WTC11 (cell line): Measurements from ENCODE around the gene DPH1. TPM values are rescaled to one million over a fixed set of nuclear protein-coding genes. Genes with fewer than 3 reads are reported as not detected.

Experiments used
- ATAC-seq: fragments of 200-7000 bp; cut with Tn5 transposase; 2 replicates; pipeline ENCODE4 v1.10.0; 2021; ENCODE audit warnings: mild to moderate bottlenecking, moderate library complexity
- CTCF ChIA-PET: fragments of 300-600 bp; sonication (Branson Sonifier 250); formaldehyde crosslinking; loops from one replicate; lab custom pipeline; 2021; ENCODE audit warnings: antibody characterized with exemption; lab: Charles Lee
- POLR2A ChIA-PET: fragments of 350-600 bp; sonication (Branson Sonifier 250); formaldehyde crosslinking; loops from one replicate; lab custom pipeline; 2021; ENCODE audit warnings: antibody characterized with exemption; lab: Charles Lee
- DNase-seq: peaks from one replicate; pipeline ENCODE4 v3.0.0; 2021; ENCODE audit warnings: low spot score
- H3K27ac Mint-ChIP-seq: 2 replicates; pipeline ENCODE4 v1.8.0; 2021; ENCODE audit warnings: mixed read lengths
- H3K27me3 Mint-ChIP-seq: 2 replicates; pipeline ENCODE4 v1.8.0; 2021; ENCODE audit warnings: low read depth, mild to moderate bottlenecking, moderate library complexity, mixed read lengths
- H3K36me3 Mint-ChIP-seq: 2 replicates; pipeline ENCODE4 v1.8.0; 2021; ENCODE audit warnings: mixed read lengths
- H3K4me1 Mint-ChIP-seq: 2 replicates; pipeline ENCODE4 v1.8.0; 2022; ENCODE audit warnings: mixed read lengths
- H3K4me3 Mint-ChIP-seq: 2 replicates; pipeline ENCODE4 v1.8.0; 2021; ENCODE audit warnings: mild to moderate bottlenecking, moderate library complexity, mixed read lengths
- H3K9me3 Mint-ChIP-seq: 2 replicates; pipeline ENCODE4 v1.8.0; 2021; ENCODE audit warnings: mixed read lengths
- EMX1 ChIP-seq: fragments of 250-450 bp; sonication (Bioruptor Pico); IDR thresholded peaks from 2 replicates; pipeline ENCODE4 v1.8.0; 2021; ENCODE audit warnings: mild to moderate bottlenecking
- JUN ChIP-seq: sonication (generic); formaldehyde crosslinking; IDR thresholded peaks from 2 replicates; pipeline ENCODE4 v1.8.0; 2023; ENCODE audit warnings: mild to moderate bottlenecking, missing genetic modification reagents
- NFATC4 ChIP-seq: fragments of 250-450 bp; sonication (Bioruptor Pico); IDR thresholded peaks from 2 replicates; pipeline ENCODE4 v1.9.0; 2021; ENCODE audit warnings: mild to moderate bottlenecking
- RELA ChIP-seq: sonication (generic); formaldehyde crosslinking; IDR thresholded peaks from 2 replicates; pipeline ENCODE4 v1.8.1; 2022; ENCODE audit warnings: missing genetic modification reagents, mild to moderate bottlenecking, borderline replicate concordance
- TCF7 ChIP-seq: sonication (generic); formaldehyde crosslinking; IDR thresholded peaks from 2 replicates; pipeline ENCODE4 v1.8.0; 2022; ENCODE audit warnings: mild to moderate bottlenecking, low read depth, missing genetic modification reagents, moderate library complexity
- total RNA-seq: library from RNA; stranded (reverse); gene quantifications from 3 replicates; pipeline ENCODE4 v1.2.3, GENCODE V29; 2021
- TF ChIP-seq, protein P1 (sequence below): fragments of 250-450 bp; sonication (Bioruptor Pico); IDR thresholded peaks from 2 replicates; pipeline ENCODE4 v2.1.2; 2022; ENCODE audit warnings: mild to moderate bottlenecking, moderate library complexity
- TF ChIP-seq, protein P2 (sequence below): sonication (generic); formaldehyde crosslinking; IDR thresholded peaks from 2 replicates; pipeline ENCODE4 v1.8.1; 2022; ENCODE audit warnings: low read depth, mild to moderate bottlenecking, moderate library complexity, missing genetic modification reagents, borderline replicate concordance
- TF ChIP-seq, protein P3 (sequence below): sonication (generic); formaldehyde crosslinking; IDR thresholded peaks from 2 replicates; pipeline ENCODE4 v1.8.1; 2023; ENCODE audit warnings: mild to moderate bottlenecking, missing genetic modification reagents, borderline replicate concordance
- TF ChIP-seq, protein P4 (sequence below): sonication (generic); formaldehyde crosslinking; IDR thresholded peaks from 2 replicates; pipeline ENCODE4 v1.8.1; 2023; ENCODE audit warnings: mild to moderate bottlenecking, missing genetic modification reagents
- TF ChIP-seq, protein P5 (sequence below): sonication (generic); formaldehyde crosslinking; IDR thresholded peaks from 2 replicates; pipeline ENCODE4 v1.8.0; 2022; ENCODE audit warnings: mild to moderate bottlenecking, missing genetic modification reagents
- TF ChIP-seq, protein P6 (sequence below): fragments of 200-600 bp; IDR thresholded peaks from 2 replicates; pipeline ENCODE4 v1.8.0; 2022; ENCODE audit warnings: antibody characterized with exemption

DPH1 gene
- total RNA-seq, 1 experiment from 2014 or later, result 43.2 TPM

DNA sequence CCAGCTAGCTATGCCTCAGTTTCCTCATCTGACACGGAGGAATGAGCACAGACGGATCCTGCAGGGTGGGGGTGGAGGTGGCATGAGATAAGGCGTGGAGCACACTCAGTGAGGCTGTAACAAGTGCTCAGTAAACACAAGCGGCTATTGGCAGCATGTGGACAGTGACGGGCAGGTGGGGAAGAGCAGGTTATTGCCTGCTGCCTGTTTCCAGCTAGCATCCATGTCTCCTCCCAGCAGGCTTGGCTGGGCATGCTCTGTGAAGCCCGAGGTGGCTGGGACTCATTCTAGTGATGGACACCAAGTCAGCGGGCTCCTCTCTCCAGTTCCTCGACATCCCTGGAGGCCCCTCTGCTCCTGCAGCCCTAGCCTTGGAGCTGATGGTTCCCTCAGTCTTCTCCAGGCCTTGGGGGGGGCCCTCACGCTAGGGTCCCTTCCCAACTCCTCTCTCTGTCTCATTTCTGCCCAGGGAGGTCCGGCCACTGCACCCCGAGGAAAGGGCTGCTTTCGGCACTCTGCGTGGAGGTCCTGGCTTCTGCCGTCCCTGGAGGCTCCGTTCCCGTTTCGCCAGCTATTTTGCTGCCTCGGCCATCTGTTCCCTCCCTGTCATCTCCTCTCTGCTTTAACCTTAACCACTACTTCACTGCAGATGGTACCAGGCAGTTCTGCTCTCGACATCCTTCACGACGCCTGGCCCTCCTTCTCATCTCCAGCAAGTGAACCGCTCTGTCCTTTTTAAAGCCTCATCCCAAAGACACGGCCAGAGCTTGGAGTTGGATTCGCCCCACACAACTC, 11.0 kb upstream of the DPH1 start (continued):
- TF ChIP-seq, protein P1, sequence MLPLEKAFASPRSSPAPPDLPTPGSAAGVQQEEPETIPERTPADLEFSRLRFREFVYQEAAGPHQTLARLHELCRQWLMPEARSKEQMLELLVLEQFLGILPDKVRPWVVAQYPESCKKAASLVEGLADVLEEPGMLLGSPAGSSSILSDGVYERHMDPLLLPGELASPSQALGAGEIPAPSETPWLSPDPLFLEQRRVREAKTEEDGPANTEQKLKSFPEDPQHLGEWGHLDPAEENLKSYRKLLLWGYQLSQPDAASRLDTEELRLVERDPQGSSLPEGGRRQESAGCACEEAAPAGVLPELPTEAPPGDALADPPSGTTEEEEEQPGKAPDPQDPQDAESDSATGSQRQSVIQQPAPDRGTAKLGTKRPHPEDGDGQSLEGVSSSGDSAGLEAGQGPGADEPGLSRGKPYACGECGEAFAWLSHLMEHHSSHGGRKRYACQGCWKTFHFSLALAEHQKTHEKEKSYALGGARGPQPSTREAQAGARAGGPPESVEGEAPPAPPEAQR, result no peak
- TF ChIP-seq RELA (CRISPR knock-in tag), result no peak
- TF ChIP-seq, protein P2, sequence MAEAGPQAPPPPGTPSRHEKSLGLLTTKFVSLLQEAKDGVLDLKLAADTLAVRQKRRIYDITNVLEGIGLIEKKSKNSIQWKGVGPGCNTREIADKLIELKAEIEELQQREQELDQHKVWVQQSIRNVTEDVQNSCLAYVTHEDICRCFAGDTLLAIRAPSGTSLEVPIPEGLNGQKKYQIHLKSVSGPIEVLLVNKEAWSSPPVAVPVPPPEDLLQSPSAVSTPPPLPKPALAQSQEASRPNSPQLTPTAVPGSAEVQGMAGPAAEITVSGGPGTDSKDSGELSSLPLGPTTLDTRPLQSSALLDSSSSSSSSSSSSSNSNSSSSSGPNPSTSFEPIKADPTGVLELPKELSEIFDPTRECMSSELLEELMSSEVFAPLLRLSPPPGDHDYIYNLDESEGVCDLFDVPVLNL, result no peak
- TF ChIP-seq, protein P3, sequence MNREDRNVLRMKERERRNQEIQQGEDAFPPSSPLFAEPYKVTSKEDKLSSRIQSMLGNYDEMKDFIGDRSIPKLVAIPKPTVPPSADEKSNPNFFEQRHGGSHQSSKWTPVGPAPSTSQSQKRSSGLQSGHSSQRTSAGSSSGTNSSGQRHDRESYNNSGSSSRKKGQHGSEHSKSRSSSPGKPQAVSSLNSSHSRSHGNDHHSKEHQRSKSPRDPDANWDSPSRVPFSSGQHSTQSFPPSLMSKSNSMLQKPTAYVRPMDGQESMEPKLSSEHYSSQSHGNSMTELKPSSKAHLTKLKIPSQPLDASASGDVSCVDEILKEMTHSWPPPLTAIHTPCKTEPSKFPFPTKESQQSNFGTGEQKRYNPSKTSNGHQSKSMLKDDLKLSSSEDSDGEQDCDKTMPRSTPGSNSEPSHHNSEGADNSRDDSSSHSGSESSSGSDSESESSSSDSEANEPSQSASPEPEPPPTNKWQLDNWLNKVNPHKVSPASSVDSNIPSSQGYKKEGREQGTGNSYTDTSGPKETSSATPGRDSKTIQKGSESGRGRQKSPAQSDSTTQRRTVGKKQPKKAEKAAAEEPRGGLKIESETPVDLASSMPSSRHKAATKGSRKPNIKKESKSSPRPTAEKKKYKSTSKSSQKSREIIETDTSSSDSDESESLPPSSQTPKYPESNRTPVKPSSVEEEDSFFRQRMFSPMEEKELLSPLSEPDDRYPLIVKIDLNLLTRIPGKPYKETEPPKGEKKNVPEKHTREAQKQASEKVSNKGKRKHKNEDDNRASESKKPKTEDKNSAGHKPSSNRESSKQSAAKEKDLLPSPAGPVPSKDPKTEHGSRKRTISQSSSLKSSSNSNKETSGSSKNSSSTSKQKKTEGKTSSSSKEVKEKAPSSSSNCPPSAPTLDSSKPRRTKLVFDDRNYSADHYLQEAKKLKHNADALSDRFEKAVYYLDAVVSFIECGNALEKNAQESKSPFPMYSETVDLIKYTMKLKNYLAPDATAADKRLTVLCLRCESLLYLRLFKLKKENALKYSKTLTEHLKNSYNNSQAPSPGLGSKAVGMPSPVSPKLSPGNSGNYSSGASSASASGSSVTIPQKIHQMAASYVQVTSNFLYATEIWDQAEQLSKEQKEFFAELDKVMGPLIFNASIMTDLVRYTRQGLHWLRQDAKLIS, result no peak

DNA sequence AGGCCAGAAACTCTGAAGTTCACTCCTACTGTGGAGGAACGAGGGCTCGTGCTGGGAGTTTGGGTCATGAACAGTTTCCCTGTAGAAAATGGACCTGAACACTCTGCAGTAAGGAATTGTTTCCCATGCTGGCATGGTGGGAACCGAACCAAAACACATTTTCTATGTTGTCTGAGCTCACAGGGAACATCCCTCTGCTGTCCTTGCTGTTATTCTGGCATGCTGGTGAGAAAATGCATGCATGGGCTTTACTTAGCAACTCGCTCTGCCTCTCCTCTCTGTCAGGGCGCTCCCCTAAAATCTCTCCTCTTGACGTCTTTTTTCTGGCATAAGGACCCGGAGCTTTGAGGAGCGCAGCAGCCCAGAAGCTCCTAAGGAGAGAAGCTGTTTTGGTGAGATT, 10.2 kb upstream of the DPH1 start:
- peaks cover 3% of the 10 kb centered on the region; the same call in 1 of the 2 replicates for H3K4me1 Mint-ChIP-seq
- no peaks in the 10 kb centered on the region for H3K36me3 Mint-ChIP-seq
- CTCF ChIA-PET, result interaction anchor here (0.9 to 2.6 kb wide), 4 partner anchors 22 to 390 kb away, joined by 3 to 12 read pairs (median 4); partner anchors contain the start of gene OVCA2
- POLR2A ChIA-PET, result no interaction called here
- H3K9me3 Mint-ChIP-seq, result no peaks in the 10 kb centered on the region
- no peak for ATAC-seq
- H3K27ac Mint-ChIP-seq, result no peak overlapping the region
- H3K27me3 Mint-ChIP-seq, result peaks cover 82% of the 10 kb centered on the region
- no peak overlapping the region for H3K4me3 Mint-ChIP-seq
- TF ChIP-seq, protein P4, sequence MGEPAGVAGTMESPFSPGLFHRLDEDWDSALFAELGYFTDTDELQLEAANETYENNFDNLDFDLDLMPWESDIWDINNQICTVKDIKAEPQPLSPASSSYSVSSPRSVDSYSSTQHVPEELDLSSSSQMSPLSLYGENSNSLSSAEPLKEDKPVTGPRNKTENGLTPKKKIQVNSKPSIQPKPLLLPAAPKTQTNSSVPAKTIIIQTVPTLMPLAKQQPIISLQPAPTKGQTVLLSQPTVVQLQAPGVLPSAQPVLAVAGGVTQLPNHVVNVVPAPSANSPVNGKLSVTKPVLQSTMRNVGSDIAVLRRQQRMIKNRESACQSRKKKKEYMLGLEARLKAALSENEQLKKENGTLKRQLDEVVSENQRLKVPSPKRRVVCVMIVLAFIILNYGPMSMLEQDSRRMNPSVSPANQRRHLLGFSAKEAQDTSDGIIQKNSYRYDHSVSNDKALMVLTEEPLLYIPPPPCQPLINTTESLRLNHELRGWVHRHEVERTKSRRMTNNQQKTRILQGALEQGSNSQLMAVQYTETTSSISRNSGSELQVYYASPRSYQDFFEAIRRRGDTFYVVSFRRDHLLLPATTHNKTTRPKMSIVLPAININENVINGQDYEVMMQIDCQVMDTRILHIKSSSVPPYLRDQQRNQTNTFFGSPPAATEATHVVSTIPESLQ (CRISPR knock-in tag), result no peak
- no peak for TF ChIP-seq TCF7 (CRISPR knock-in tag)
- DNase-seq, result no peak

DNA sequence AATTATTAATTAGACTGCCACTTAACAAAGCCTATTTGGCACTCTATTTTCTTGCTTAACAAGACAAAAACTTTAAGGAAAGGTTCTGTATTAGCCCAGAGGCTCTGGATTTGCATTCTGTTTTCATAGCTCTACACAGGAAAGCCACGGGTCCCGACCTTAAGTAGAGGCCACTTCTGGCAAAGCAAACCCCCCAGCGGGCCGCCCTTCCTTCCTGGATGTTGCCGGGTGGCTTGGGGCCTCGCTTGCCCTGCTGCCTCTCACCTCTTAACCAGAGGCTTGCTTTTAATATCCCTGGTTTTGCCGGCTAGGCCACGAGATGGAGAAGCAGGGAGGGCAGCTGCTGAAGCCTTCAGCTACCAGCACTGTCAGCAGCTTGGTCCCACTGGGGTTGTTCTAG, 9.2 kb upstream of the DPH1 start:
- Mint-ChIP-seq H3K27ac (no peak overlapping the region), H3K4me1 (peaks cover 3% of the 10 kb centered on the region; the same call in 1 of the 2 replicates), H3K27me3 (peaks cover 87% of the 10 kb centered on the region), H3K4me3 (no peak overlapping the region), H3K9me3 (no peaks in the 10 kb centered on the region), H3K36me3 (no peaks in the 10 kb centered on the region)
- DNase-seq, result no peak
- ChIA-PET CTCF (interaction anchor here (0.9 to 2.6 kb wide), 2 partner anchors 22 to 111 kb away, joined by 3 to 12 read pairs; no protein-coding TSS in a partner anchor), POLR2A (no interaction called here)
- no peak for ATAC-seq
- TF ChIP-seq NFATC4, result no peak
- TF ChIP-seq EMX1, result no peak
- TF ChIP-seq, protein P5, sequence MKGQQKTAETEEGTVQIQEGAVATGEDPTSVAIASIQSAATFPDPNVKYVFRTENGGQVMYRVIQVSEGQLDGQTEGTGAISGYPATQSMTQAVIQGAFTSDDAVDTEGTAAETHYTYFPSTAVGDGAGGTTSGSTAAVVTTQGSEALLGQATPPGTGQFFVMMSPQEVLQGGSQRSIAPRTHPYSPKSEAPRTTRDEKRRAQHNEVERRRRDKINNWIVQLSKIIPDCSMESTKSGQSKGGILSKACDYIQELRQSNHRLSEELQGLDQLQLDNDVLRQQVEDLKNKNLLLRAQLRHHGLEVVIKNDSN (CRISPR knock-in tag), result no peak
- no peak for TF ChIP-seq JUN
- TF ChIP-seq, protein P6, sequence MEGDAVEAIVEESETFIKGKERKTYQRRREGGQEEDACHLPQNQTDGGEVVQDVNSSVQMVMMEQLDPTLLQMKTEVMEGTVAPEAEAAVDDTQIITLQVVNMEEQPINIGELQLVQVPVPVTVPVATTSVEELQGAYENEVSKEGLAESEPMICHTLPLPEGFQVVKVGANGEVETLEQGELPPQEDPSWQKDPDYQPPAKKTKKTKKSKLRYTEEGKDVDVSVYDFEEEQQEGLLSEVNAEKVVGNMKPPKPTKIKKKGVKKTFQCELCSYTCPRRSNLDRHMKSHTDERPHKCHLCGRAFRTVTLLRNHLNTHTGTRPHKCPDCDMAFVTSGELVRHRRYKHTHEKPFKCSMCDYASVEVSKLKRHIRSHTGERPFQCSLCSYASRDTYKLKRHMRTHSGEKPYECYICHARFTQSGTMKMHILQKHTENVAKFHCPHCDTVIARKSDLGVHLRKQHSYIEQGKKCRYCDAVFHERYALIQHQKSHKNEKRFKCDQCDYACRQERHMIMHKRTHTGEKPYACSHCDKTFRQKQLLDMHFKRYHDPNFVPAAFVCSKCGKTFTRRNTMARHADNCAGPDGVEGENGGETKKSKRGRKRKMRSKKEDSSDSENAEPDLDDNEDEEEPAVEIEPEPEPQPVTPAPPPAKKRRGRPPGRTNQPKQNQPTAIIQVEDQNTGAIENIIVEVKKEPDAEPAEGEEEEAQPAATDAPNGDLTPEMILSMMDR, result no peak
